Thyroid gland (tissue), 4 donors: Measurements from ENCODE around the gene DCAF11.

Source experiments
- CTCF ChIP-seq, 6 experiments: fragments of 200-600 bp in 3 of 6; fragments of 450-650 bp in 3 of 6; sonication (generic) in 3 of 6; IDR thresholded peaks; one replicate each; pipeline ENCODE4 v1.5.1; 2016 to 2019; ENCODE audit warnings: antibody characterized with exemption in 6 of 6, mild to moderate bottlenecking in 2 of 6, inconsistent platforms in 1 of 6, moderate library complexity in 1 of 6
- POLR2A ChIP-seq, 2 donors: fragments of 450-650 bp; IDR thresholded peaks; one replicate each; pipeline ENCODE4 v1.6.1; 2017; ENCODE audit warnings: antibody characterized with exemption in 2 of 2, mild to moderate bottlenecking in 2 of 2, moderate library complexity in 1 of 2

GRCh38 chr14:24146453-24146977 lies 31.9 kb downstream of the DCAF11 start, which contains the start of gene PSME2:
- TF ChIP-seq POLR2A (IDR thresholded peaks at IDR 0.05) (peak in 1 of 2 donors; percentile 58), CTCF (IDR thresholded peaks at IDR 0.05) (no peak)
